ENCODE data around the gene PSMD2. TPM values are rescaled to one million over a fixed set of nuclear protein-coding genes. Genes with fewer than 3 reads are reported as not detected.

Gene PSMD2
- total RNA-seq, 1 experiment from 2014 or later, result 302 TPM

Other genes with a start within 250 kb of the PSMD2 start
- not detected in 2 replicates for gene HTR3C, start 246.2 kb upstream of the PSMD2 start, total RNA-seq (2014; rRNA removed; shearing (Covaris generic))
- gene HTR3E, start 202.2 kb upstream of the PSMD2 start, total RNA-seq (2014; rRNA removed; shearing (Covaris generic)), result 6.5 and 8.0 TPM in 2 replicates
- gene EIF2B5, start 163.9 kb upstream of the PSMD2 start, total RNA-seq (2014; rRNA removed; shearing (Covaris generic)), result 42.6 and 43.0 TPM in 2 replicates
- 38.5 and 43.7 TPM in 2 replicates for gene DVL3, start 143.9 kb upstream of the PSMD2 start, total RNA-seq (2014; rRNA removed; shearing (Covaris generic))
- 194 and 196 TPM in 2 replicates for gene AP2M1, start 124.4 kb upstream of the PSMD2 start, total RNA-seq (2014; rRNA removed; shearing (Covaris generic))
- gene ABCF3, start 113.0 kb upstream of the PSMD2 start, total RNA-seq (2014; rRNA removed; shearing (Covaris generic)), result 29.4 and 32.6 TPM in 2 replicates
- gene VWA5B2, start 69.7 kb upstream of the PSMD2 start, total RNA-seq (2014; rRNA removed; shearing (Covaris generic)), result 0.51 and 1.0 TPM in 2 replicates
- 37.0 and 38.2 TPM in 2 replicates for gene ALG3, start 50.3 kb upstream of the PSMD2 start, total RNA-seq (2014; rRNA removed; shearing (Covaris generic))
- 5.4 and 5.5 TPM in 2 replicates for gene EEF1AKMT4, start 49.6 kb upstream of the PSMD2 start, total RNA-seq (2014; rRNA removed; shearing (Covaris generic))
- 4.0 and 6.0 TPM in 2 replicates for gene CAMK2N2, start 37.7 kb upstream of the PSMD2 start, total RNA-seq (2014; rRNA removed; shearing (Covaris generic))
- gene ECE2, start 23.2 kb upstream of the PSMD2 start, total RNA-seq (2014; rRNA removed; shearing (Covaris generic)), result 0.08 TPM in 1 of 2 replicates, not detected in the other
- gene EIF4G1, start 15.4 kb downstream of the PSMD2 start, total RNA-seq (2014; rRNA removed; shearing (Covaris generic)), result 304 and 312 TPM in 2 replicates
- 4.8 and 5.9 TPM in 2 replicates for gene FAM131A, start 38.4 kb downstream of the PSMD2 start, total RNA-seq (2014; rRNA removed; shearing (Covaris generic))
- gene CLCN2, start 62.4 kb downstream of the PSMD2 start, total RNA-seq (2014; rRNA removed; shearing (Covaris generic)), result 4.1 and 5.5 TPM in 2 replicates
- 86.8 and 91.6 TPM in 2 replicates for gene POLR2H, start 62.5 kb downstream of the PSMD2 start, total RNA-seq (2014; rRNA removed; shearing (Covaris generic))
- 0.61 and 1.2 TPM in 2 replicates for gene THPO, start 79.0 kb downstream of the PSMD2 start, total RNA-seq (2014; rRNA removed; shearing (Covaris generic))
- 8.2 and 9.0 TPM in 2 replicates for gene CHRD, start 80.8 kb downstream of the PSMD2 start, total RNA-seq (2014; rRNA removed; shearing (Covaris generic))

Data from SJCRH30 (cell line).